ENCODE data around the gene AMDHD1. TPM values are rescaled to one million over a fixed set of nuclear protein-coding genes. Genes with fewer than 3 reads are reported as not detected.

AMDHD1 gene, protein sequence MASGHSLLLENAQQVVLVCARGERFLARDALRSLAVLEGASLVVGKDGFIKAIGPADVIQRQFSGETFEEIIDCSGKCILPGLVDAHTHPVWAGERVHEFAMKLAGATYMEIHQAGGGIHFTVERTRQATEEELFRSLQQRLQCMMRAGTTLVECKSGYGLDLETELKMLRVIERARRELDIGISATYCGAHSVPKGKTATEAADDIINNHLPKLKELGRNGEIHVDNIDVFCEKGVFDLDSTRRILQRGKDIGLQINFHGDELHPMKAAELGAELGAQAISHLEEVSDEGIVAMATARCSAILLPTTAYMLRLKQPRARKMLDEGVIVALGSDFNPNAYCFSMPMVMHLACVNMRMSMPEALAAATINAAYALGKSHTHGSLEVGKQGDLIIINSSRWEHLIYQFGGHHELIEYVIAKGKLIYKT
- total RNA-seq (1 to 10 TPM; 2.0 to 4.0 TPM), polyA plus RNA-seq (ENCODE audit: insufficient read depth, low read depth, low replicate concordance) (0.67 TPM)
- long read RNA-seq, donor 1 = 0 reads
- long read RNA-seq, donor 2, partial matches to known transcripts = 0 of 3 reads
- long read RNA-seq, donor 2, other reads (novel, unspliced or antisense) = 0 of 3 reads

DNA sequence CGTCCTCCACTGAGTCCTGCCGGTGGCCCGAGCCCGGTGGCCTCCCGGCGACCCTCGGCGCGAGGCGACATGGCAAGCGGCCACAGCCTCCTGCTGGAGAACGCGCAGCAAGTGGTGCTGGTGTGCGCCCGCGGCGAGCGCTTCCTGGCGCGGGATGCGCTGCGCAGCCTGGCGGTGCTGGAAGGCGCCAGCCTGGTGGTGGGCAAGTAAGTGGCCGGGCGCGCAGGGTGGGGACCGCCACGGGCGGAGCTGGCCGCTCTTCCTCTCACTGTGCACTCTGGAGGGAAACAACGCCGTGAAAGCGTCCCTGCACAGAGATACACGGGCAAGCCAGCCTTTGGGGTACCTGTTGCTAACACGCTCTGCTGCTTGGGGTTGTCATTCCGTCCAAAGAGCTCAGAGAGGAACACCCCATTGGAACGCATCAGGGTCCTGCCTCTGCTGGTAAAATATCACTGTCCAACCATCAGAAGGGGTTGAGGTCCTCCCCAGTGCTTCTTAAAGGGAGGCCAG, at the start of gene AMDHD1:
TSS of gene AMDHD1 (plus strand) at position 2 of the 513 bp plus-strand sequence. CDS start at position 70, 68 bp downstream.
- 1 to 15% methylated on average over 4 to 38 of the region's 38 CpGs for WGBS, 2 donors
- DNase-seq = peak; percentile 50
- H3K36me3 ChIP-seq (ENCODE audit: low read depth, missing control alignments) = no peaks in the 10 kb centered on the region
- no peaks in the 10 kb centered on the region for H3K9me3 ChIP-seq
- TF ChIP-seq POLR2A (IDR thresholded peaks at IDR 0.05) = no peak
- TF ChIP-seq, protein P1, sequence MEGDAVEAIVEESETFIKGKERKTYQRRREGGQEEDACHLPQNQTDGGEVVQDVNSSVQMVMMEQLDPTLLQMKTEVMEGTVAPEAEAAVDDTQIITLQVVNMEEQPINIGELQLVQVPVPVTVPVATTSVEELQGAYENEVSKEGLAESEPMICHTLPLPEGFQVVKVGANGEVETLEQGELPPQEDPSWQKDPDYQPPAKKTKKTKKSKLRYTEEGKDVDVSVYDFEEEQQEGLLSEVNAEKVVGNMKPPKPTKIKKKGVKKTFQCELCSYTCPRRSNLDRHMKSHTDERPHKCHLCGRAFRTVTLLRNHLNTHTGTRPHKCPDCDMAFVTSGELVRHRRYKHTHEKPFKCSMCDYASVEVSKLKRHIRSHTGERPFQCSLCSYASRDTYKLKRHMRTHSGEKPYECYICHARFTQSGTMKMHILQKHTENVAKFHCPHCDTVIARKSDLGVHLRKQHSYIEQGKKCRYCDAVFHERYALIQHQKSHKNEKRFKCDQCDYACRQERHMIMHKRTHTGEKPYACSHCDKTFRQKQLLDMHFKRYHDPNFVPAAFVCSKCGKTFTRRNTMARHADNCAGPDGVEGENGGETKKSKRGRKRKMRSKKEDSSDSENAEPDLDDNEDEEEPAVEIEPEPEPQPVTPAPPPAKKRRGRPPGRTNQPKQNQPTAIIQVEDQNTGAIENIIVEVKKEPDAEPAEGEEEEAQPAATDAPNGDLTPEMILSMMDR (IDR thresholded peaks at IDR 0.05) = peak in 1 of 3 experiments; percentile 20
- H3K27ac ChIP-seq = peak within 1 kb of the TSS in 1 of 2 donors; percentile 70
- H3K27me3 ChIP-seq = no peaks in the 10 kb centered on the region
- no peaks in the 10 kb centered on the region for H3K4me1 ChIP-seq
- intact Hi-C loops (cut with DNase I; ENCODE audit: low total_unique reads) = no loop called here
- peak within 1 kb of the TSS; percentile 60 to 77 for H3K4me3 ChIP-seq

DNA sequence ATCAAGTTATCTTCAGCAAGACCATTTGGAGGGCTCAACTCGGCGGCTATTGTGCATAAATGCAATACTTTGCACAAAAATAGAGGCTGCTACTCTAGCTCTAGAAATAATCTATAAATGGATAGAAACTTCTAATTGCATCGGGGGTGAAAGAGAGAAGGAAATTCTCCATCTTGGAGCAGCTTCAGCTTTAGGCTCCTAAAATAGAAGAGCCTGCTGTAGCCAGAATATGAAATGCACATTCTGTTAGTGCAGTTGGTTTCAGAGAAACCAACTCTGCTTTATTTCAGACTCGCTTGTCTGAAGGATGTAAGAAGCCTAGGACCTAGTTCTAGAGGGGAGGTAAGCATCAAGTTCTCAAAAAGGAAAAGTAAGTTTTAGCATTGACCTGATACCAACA, 46.3 kb upstream of the AMDHD1 start:
- Histone ChIP-seq H3K27me3 (no peaks in the 10 kb centered on the region), H3K27ac (no peak overlapping the region), H3K9me3 (no peaks in the 10 kb centered on the region), H3K36me3 (ENCODE audit: low read depth, missing control alignments) (no peaks in the 10 kb centered on the region), H3K4me3 (no peak overlapping the region), H3K4me1 (no peaks in the 10 kb centered on the region)
- WGBS, 2 donors = 88 to 93% methylated on average over 4 of the region's 4 CpGs
- TF ChIP-seq, protein P1 (IDR thresholded peaks at IDR 0.05) = no peak
- no peak for TF ChIP-seq POLR2A (IDR thresholded peaks at IDR 0.05)
- DNase-seq = no peak
- intact Hi-C loops (cut with DNase I; ENCODE audit: low total_unique reads) = no loop called here

DNA sequence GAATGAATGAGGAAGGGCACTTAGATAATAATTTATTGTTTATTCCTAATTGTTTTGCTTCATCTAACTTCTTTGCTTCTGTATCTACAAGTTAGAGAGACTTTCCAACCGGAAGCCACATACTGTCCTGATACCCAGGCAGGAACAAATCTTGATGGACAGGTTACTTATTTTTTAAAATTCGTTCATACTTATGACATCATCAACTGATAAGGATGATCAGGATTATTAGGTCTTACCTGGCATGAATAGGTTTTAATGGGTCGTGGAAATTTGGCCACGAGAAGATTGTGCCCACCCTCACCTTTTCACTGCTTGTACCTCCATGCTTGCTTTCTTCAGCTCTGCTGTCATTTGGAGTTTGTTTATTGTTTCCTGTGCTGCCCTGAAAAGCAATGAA, 45.0 kb upstream of the AMDHD1 start:
- Histone ChIP-seq H3K4me1 (no peaks in the 10 kb centered on the region), H3K27ac (no peak overlapping the region), H3K4me3 (no peak overlapping the region), H3K36me3 (ENCODE audit: low read depth, missing control alignments) (no peaks in the 10 kb centered on the region), H3K9me3 (no peaks in the 10 kb centered on the region), H3K27me3 (no peaks in the 10 kb centered on the region)
- DNase-seq = no peak
- 69 to 70% methylated on average over 4 of the region's 4 CpGs for WGBS, 2 donors
- intact Hi-C loops (cut with DNase I; ENCODE audit: low total_unique reads) = no loop called here
- no peak for TF ChIP-seq POLR2A (IDR thresholded peaks at IDR 0.05)
- TF ChIP-seq, protein P1 (IDR thresholded peaks at IDR 0.05) = no peak

DNA sequence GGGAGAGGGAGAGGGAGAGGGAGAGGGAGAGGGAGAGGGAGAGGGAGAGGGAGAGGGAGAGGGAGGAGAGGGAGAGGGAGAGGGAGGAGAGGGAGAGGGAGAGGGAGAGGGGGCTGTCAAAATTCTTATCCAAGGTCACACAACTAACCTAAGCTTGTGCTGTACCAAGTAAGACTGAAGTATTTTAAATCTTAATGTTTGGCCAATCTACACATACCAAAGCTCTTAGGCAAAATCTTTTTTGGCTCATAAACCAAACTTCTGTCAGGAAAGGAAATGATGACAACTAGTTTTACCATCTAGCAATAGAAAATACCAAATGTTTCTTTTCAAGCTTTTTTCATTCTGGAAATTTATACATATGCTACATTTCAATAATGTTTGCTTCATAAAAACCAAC, 34.6 kb upstream of the AMDHD1 start:
- no peaks in the 10 kb centered on the region for H3K9me3 ChIP-seq
- H3K4me3 ChIP-seq = no peak overlapping the region
- no peaks in the 10 kb centered on the region for H3K27me3 ChIP-seq
- intact Hi-C loops (cut with DNase I; ENCODE audit: low total_unique reads) = no loop called here
- no peaks in the 10 kb centered on the region for H3K4me1 ChIP-seq
- H3K27ac ChIP-seq = no peak overlapping the region
- TF ChIP-seq, protein P1 (IDR thresholded peaks at IDR 0.05) = no peak
- no peak for TF ChIP-seq POLR2A (IDR thresholded peaks at IDR 0.05)
- no peak for DNase-seq
- H3K36me3 ChIP-seq (ENCODE audit: low read depth, missing control alignments) = no peaks in the 10 kb centered on the region

Data from testis (tissue), 5 donors.